Measurements from ENCODE around the gene PLEKHA1. TPM values are rescaled to one million over a fixed set of nuclear protein-coding genes. Genes with fewer than 3 reads are reported as not detected.

Gene PLEKHA1
- total and polyA plus RNA-seq, 2 of the 13 experiments (the other 11 are each of a cell fraction or from before 2014, with no cell fraction given) = 32.2 to 53.3 TPM

- TF ChIP-seq CENPX (CRISPR knock-in tag; IDR thresholded peaks at IDR 0.05) (no peak), NR2F2 (IDR thresholded peaks at IDR 0.05; ENCODE audit: borderline replicate concordance, low read depth) (no peak), ZNF354B (CRISPR knock-in tag; IDR thresholded peaks at IDR 0.05) (no peak), MLLT10 (CRISPR knock-in tag; IDR thresholded peaks at IDR 0.05) (no peak), ZNF775 (CRISPR knock-in tag; IDR thresholded peaks at IDR 0.05; ENCODE audit: borderline replicate concordance) (no peak), ZNF274 (CRISPR knock-in tag; IDR thresholded peaks at IDR 0.05) (no peak), NFRKB (IDR thresholded peaks at IDR 0.05) (no peak), FIP1L1 (IDR thresholded peaks at IDR 0.05; ENCODE audit: borderline replicate concordance, insufficient read depth, low read depth, low read length) (no peak), ZNF546 (CRISPR knock-in tag; conservative IDR thresholded peaks at IDR 0.05) (no peak)
Observed at GRCh38 chr10:122388287-122388997, 13.9 kb downstream of the PLEKHA1 start (continued).

- peaks cover 49% of the 10 kb centered on the region for H3K4me1 ChIP-seq (ENCODE audit: insufficient read depth, low read length)
- H3K9ac ChIP-seq (ENCODE audit: insufficient read depth, low read depth, low read length) = no peak overlapping the region
- TF ChIP-seq ZSCAN29 (CRISPR knock-in tag; conservative IDR thresholded peaks at IDR 0.05) (no peak), PCBP2 (optimal IDR thresholded peaks at IDR 0.05; ENCODE audit: low read depth, low read length, poor library complexity, severe bottlenecking) (no peak), ZNF121 (CRISPR knock-in tag; IDR thresholded peaks at IDR 0.05) (peak; percentile 70), PAX8 (CRISPR knock-in tag; IDR thresholded peaks at IDR 0.05; ENCODE audit: borderline replicate concordance) (no peak), TEF (CRISPR knock-in tag; IDR thresholded peaks at IDR 0.05) (no peak), PBX2 (CRISPR knock-in tag; IDR thresholded peaks at IDR 0.05) (no peak), REL (CRISPR knock-in tag; conservative IDR thresholded peaks at IDR 0.05) (no peak), TBP (CRISPR knock-in tag; IDR thresholded peaks at IDR 0.05) (no peak), SMAD3 (CRISPR knock-in tag; IDR thresholded peaks at IDR 0.05) (no peak)
- FAIRE-seq (no peak), DNase-seq (ENCODE audit: low spot score) (no peak), ATAC-seq (no peak)
- CTCF ChIA-PET (ENCODE audit: low intra/inter-chr PET ratio, low total read pairs) = no interaction called here
- H3K9me3 ChIP-seq (ENCODE audit: low read length) = no peaks in the 10 kb centered on the region
- in situ Hi-C loops (cut with HindIII; ENCODE audit: extremely low pct_ligation_motif_present, low pct_unique_long_range_greater_than_20kb) = no loop called here
- no peaks in the 10 kb centered on the region for H3K27me3 ChIP-seq (ENCODE audit: control insufficient read depth in 1 of 2, insufficient read depth in 2 of 2, low read length in 2 of 2)
- peaks cover 81% of the 10 kb centered on the region for H3K79me2 ChIP-seq (ENCODE audit: insufficient read depth, low read length)
- no peak overlapping the region for H3K4me3 ChIP-seq (replicated peaks in 1 of 3; ENCODE audit: insufficient read depth in 1 of 3, low read depth in 2 of 3, low read length in 3 of 3)
- peaks cover 3% of the 10 kb centered on the region; the same call in 1 of the 2 replicates for H4K20me1 ChIP-seq (ENCODE audit: insufficient read depth, low read length)
- intact Hi-C loops (cut with micrococcal nuclease; ENCODE audit: unreplicated experiment) = loop anchor here (5.0 kb wide), 1 partner anchor 93 kb away; no protein-coding TSS in a partner anchor
- 100% methylated on average over 3 of the region's 3 CpGs for WGBS (ENCODE audit: low lambda C conversion rate)
- no peak overlapping the region for H3K4me2 ChIP-seq (ENCODE audit: low read depth, low read length)
- H3K36me3 ChIP-seq (replicated peaks in 1 of 2; ENCODE audit: control insufficient read depth in 1 of 2, insufficient read depth in 2 of 2, low read length in 2 of 2) = peaks cover 3 to 32% of the 10 kb centered on the region in 2 experiments
- no peak overlapping the region for H2AFZ ChIP-seq (ENCODE audit: low read length)
- BruUV-seq (replicated peaks) = no TSS peak
- POLR2A ChIA-PET = interaction anchor here (1.2 kb wide), 1 partner anchor 9 kb away, joined by 3 read pairs; no protein-coding TSS in a partner anchor
- no peak overlapping the region for H3K27ac ChIP-seq (ENCODE audit: extremely low read length, insufficient read depth, low read length)
Observed at GRCh38 chr10:122390271-122390670, 15.8 kb downstream of the PLEKHA1 start.
